Gastroesophageal sphincter (tissue), 4 donors: ENCODE results near the gene PBX1. TPM values are rescaled to one million over a fixed set of nuclear protein-coding genes. Genes with fewer than 3 reads are reported as not detected.

Source experiments
- ATAC-seq: fragments of 150-250 bp; one replicate; pipeline ENCODE4 v1.9.1; 2016; ENCODE audit warnings: mild to moderate bottlenecking, moderate library complexity
- H3K27ac ChIP-seq, 4 donors: fragments of 200-600 bp; sonication (generic) in 3 of 4; 1 replicate in 3 of 4; 2 replicates in 1 of 4; pipeline ENCODE4 v1.5.1; 2016 to 2019
- H3K27me3 ChIP-seq: fragments of 200-600 bp; sonication (generic); one replicate; pipeline ENCODE4 v1.5.1; 2019
- H3K36me3 ChIP-seq, 2 donors: fragments of 200-600 bp; sonication (generic); one replicate each; pipeline ENCODE4 v1.5.1; 2019; ENCODE audit warnings: control low read depth in 1 of 2
- H3K4me1 ChIP-seq, 3 donors: fragments of 200-600 bp; sonication (generic); 1 replicate in 2 of 3; 2 replicates in 1 of 3; pipeline ENCODE4 v1.5.1; 2016 to 2019; ENCODE audit warnings: control low read depth in 2 of 3
- H3K4me3 ChIP-seq, 2 donors: fragments of 200-600 bp; sonication (generic); one replicate each; pipeline ENCODE4 v1.5.1; 2019; ENCODE audit warnings: mild to moderate bottlenecking in 1 of 2, moderate library complexity in 1 of 2
- H3K9me3 ChIP-seq, 3 donors: fragments of 200-600 bp; sonication (generic); one replicate each; pipeline ENCODE4 v1.5.1; 2017 to 2019; ENCODE audit warnings: control low read depth in 2 of 3
- EP300 ChIP-seq: sonication (generic); formaldehyde crosslinking; IDR thresholded peaks from one replicate; pipeline ENCODE4 v1.6.1; 2017; ENCODE audit warnings: antibody characterized with exemption, mild to moderate bottlenecking
- POLR2A ChIP-seq, 2 donors: fragments of 450-650 bp; IDR thresholded peaks; one replicate each; pipeline ENCODE4 v1.6.1; 2017; ENCODE audit warnings: antibody characterized with exemption in 2 of 2, mild to moderate bottlenecking in 2 of 2, moderate library complexity in 1 of 2
- POLR2AphosphoS5 ChIP-seq: sonication (generic); formaldehyde crosslinking; IDR thresholded peaks from one replicate; pipeline ENCODE4 v1.6.1; 2017; ENCODE audit warnings: antibody characterized with exemption
- WGBS, 2 donors: methylation state at CpG; one replicate each; pipeline ENCODE4 v1.1.5; 2018; ENCODE audit warnings: low coverage in 1 of 2; 5-methylcytosine and 5-hydroxymethylcytosine counted together
- small RNA-seq, 4 donors: library from RNA; depleted of rRNA; stranded (forward); fragments of <200 nt; gene quantifications; one replicate each; pipeline ENCODE3, GENCODE V24; 2016
- total RNA-seq, 4 donors: library from RNA; depleted of rRNA; stranded (reverse); fragments of >200 nt; gene quantifications; one replicate each; pipeline ENCODE4 v1.1.0, GENCODE V29; 2016
- TF ChIP-seq, protein P1 (sequence below), 4 experiments: fragments of 200-600 bp in 2 of 4; fragments of 450-650 bp in 2 of 4; sonication (generic) in 1 of 4; IDR thresholded peaks; one replicate each; pipeline ENCODE4 v1.5.1; 2017 to 2019; ENCODE audit warnings: antibody characterized with exemption in 4 of 4, mild to moderate bottlenecking in 2 of 4, moderate library complexity in 2 of 4

The PBX1 gene
- total RNA-seq, 4 donors from 2014 or later, result 75.8 to 177 (median 140) TPM

DNA sequence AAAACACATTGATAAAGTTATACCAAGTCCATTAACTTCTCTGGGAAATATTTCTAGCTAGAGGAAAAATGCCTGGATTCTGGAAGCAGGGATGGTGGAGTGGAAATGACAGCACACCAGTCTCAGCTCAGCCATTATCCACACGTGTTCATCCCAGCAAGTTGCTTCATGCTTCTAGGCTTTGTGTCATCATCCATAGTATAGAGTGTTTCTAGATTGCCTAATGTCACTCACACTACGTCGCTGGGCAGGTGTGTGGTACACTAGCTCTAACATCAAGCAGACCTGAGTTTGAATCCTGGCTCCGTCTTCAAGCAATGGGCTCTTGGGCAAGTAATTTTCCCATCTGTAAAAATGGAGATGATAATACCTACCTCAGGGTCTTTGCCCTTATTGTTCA lies 326.3 kb downstream of the PBX1 start:
- no peak for TF ChIP-seq POLR2AphosphoS5
- TF ChIP-seq EP300, result no peak
- TF ChIP-seq, protein P1, sequence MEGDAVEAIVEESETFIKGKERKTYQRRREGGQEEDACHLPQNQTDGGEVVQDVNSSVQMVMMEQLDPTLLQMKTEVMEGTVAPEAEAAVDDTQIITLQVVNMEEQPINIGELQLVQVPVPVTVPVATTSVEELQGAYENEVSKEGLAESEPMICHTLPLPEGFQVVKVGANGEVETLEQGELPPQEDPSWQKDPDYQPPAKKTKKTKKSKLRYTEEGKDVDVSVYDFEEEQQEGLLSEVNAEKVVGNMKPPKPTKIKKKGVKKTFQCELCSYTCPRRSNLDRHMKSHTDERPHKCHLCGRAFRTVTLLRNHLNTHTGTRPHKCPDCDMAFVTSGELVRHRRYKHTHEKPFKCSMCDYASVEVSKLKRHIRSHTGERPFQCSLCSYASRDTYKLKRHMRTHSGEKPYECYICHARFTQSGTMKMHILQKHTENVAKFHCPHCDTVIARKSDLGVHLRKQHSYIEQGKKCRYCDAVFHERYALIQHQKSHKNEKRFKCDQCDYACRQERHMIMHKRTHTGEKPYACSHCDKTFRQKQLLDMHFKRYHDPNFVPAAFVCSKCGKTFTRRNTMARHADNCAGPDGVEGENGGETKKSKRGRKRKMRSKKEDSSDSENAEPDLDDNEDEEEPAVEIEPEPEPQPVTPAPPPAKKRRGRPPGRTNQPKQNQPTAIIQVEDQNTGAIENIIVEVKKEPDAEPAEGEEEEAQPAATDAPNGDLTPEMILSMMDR (IDR thresholded peaks at IDR 0.05), result no peak
- no peak for TF ChIP-seq POLR2A (IDR thresholded peaks at IDR 0.05)
- peaks cover 0 to 2% (median 0%) of the 10 kb centered on the region in 3 donors for H3K4me1 ChIP-seq
- H3K9me3 ChIP-seq, result no peaks in the 10 kb centered on the region
- ATAC-seq, result no peak
- no peak overlapping the region for H3K27ac ChIP-seq
- 81 to 84% methylated on average over 3 to 4 of the region's 4 CpGs for WGBS, 2 donors
- no peaks in the 10 kb centered on the region for H3K27me3 ChIP-seq
- no peak overlapping the region for H3K4me3 ChIP-seq
- H3K36me3 ChIP-seq, result peaks cover 0 to 18% of the 10 kb centered on the region in 2 donors

DNA sequence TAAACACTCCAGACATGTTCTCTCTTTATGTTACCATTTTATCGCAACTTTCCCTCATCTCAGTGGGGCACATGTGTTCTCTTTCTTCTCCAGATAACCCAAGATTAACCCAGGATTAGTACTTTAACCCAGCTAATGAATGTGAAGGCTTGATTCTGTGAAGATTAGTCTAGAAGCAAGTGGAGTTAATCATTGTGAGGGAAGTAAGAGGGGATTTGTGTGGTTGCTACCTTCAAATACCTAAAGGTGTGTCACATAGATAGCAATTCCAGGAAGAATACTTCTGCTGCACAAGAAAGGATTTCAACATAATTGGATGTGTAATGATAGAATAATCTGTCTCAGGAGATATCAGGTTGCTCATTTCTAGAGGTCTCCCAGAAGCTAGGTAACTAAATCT lies 327.1 kb downstream of the PBX1 start:
- Histone ChIP-seq H3K27me3 (no peaks in the 10 kb centered on the region), H3K4me1 (no peaks in the 10 kb centered on the region), H3K27ac (no peak overlapping the region), H3K9me3 (no peaks in the 10 kb centered on the region), H3K4me3 (no peak overlapping the region), H3K36me3 (peaks cover 0 to 18% of the 10 kb centered on the region in 2 donors)
- WGBS, 2 donors, result 94 to 100% methylated on average over 1 of the region's 1 CpG
- ATAC-seq, result no peak
- no peak for TF ChIP-seq POLR2AphosphoS5
- TF ChIP-seq POLR2A (IDR thresholded peaks at IDR 0.05), result no peak
- TF ChIP-seq, protein P1 (IDR thresholded peaks at IDR 0.05), result no peak
- TF ChIP-seq EP300, result no peak

DNA sequence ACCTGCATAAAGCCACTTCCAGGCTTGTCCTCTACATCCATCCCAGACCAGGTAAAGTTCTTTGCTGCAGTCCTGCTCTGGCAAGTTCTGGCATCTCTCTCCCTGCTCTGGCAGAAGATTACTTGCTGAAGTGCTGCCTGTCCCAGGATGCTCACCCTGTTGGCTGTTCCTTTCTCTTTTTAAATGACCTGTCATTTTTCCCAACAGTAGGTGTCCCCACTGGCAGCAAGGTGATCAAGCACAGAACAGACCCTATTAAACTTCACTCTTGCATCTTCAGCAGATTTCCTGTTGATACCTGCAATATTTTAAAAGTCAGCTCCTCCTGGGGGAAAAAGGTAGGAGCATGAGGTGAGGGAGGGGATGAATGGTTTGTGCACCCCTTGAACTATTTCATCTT lies 332.6 kb downstream of the PBX1 start:
- Histone ChIP-seq H3K9me3 (no peaks in the 10 kb centered on the region), H3K4me1 (no peaks in the 10 kb centered on the region), H3K4me3 (no peak overlapping the region), H3K36me3 (no peaks in the 10 kb centered on the region), H3K27ac (no peak overlapping the region), H3K27me3 (no peaks in the 10 kb centered on the region)
- no peak for ATAC-seq
- TF ChIP-seq POLR2AphosphoS5 (no peak), EP300 (no peak)

DNA sequence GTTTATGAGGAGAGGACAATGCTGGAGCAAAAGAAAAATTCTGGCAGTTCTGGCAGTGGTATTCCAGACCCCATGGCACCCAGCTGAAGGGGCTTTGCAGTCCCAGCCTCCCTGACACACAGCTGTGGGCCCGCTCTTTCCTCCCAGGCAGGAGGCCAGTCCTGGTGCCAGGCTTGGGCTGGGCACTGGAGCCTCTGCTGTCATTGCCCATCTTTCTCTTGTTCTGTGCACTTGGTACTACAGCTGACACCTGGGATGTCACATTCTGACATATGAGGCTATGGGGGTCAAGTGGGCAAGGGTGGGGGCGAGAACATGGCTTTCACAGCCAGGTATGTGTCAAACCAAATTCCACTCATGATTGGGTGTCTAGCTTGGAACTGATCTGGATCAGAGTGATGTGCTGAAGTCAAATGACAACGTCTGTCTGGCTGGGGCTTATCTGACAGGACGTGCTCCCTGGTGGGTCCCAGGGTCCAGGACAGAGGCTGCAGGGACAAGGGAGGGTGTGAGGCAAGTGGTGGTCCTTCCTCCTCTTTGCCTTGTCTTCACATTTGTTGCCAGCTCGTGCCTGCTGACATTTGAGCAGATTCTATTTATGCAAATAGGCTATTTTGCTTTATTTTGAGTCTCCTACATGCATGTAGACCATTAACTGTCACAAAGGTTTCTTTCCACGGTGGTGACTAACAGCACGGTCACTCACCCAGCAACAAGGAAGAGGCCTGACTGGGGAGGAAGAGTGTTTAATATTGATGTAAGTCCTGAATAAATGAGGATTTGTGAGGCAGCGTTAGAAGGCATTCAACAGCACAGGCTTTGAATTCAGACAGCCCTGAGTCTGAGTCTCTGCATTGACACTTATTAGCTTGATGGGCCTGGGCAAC lies 336.3 kb downstream of the PBX1 start:
- no peak for TF ChIP-seq POLR2AphosphoS5
- TF ChIP-seq EP300, result no peak
- TF ChIP-seq POLR2A (IDR thresholded peaks at IDR 0.05), result no peak
- TF ChIP-seq, protein P1 (IDR thresholded peaks at IDR 0.05), result no peak
- no peaks in the 10 kb centered on the region for H3K27me3 ChIP-seq
- ATAC-seq, result no peak
- 65 to 74% methylated on average over 4 to 5 of the region's 8 CpGs for WGBS, 2 donors
- H3K27ac ChIP-seq, result no peak overlapping the region
- H3K36me3 ChIP-seq, result no peaks in the 10 kb centered on the region
- H3K4me3 ChIP-seq, result no peak overlapping the region
- H3K4me1 ChIP-seq, result no peaks in the 10 kb centered on the region
- H3K9me3 ChIP-seq, result no peaks in the 10 kb centered on the region

DNA sequence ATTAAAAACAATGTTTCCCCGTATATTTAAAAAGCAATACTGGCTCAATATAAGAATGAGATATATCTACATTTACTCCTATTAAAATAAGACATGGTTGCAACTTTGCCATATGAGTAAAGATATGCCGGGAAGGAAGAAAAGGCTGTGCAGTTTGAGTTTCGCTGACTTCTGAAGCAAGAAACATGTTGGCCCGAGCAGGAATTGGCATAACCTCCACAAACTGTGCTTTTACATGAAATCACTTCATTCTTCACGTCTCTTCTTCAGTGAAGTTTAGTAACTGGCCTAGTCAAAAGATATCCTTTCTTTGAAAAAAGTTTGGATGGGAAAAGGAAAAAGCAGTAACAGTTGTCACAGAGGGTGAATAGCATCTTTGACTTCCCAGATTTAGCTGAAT lies 342.0 kb downstream of the PBX1 start:
- Histone ChIP-seq H3K4me3 (no peak overlapping the region), H3K36me3 (no peaks in the 10 kb centered on the region), H3K9me3 (no peaks in the 10 kb centered on the region), H3K27me3 (no peaks in the 10 kb centered on the region), H3K4me1 (no peaks in the 10 kb centered on the region), H3K27ac (no peak overlapping the region)
- WGBS, 2 donors, result 51 to 64% methylated on average over 5 of the region's 5 CpGs
- TF ChIP-seq EP300, result no peak
- no peak for TF ChIP-seq POLR2AphosphoS5
- TF ChIP-seq POLR2A (IDR thresholded peaks at IDR 0.05), result no peak
- no peak for ATAC-seq

Small RNAs within 50 kb of the gene (small RNA-seq; reads per million reads assigned to genes)
- gene RF00017 (0 reads per million in 4 donors), gene RF00019 (0 reads per million in 4 donors), gene RNU6-171P (0 reads per million in 4 donors)
